CD4-positive, alpha-beta T cell treated with Interferon gamma for 1 hour (primary cell): Measurements from ENCODE around the gene UBE3A.

ENCODE experiments used
- DNase-seq: peaks from one replicate; pipeline ENCODE4 v3.0.0-alpha.2; 2020

The UBE3A gene

GRCh38 chr15:25402342-25402741, 36.5 kb downstream of the UBE3A start:
- DNase-seq = no peak

GRCh38 chr15:25401501-25401900, 37.3 kb downstream of the UBE3A start:
- DNase-seq = no peak

- no peak for DNase-seq
These were observed 41.7 kb downstream of the UBE3A start for GRCh38 chr15:25397100-25397499.

GRCh38 chr15:25394898-25395297, 43.9 kb downstream of the UBE3A start:
- DNase-seq = no peak

GRCh38 chr15:25392806-25393205, 46.0 kb downstream of the UBE3A start:
- DNase-seq = no peak

- DNase-seq = no peak
These were observed 46.7 kb downstream of the UBE3A start for GRCh38 chr15:25391971-25392721.

- DNase-seq = no peak
These were observed 52.8 kb downstream of the UBE3A start for GRCh38 chr15:25385986-25386385.

- no peak for DNase-seq
These were observed 57.2 kb downstream of the UBE3A start for GRCh38 chr15:25381579-25381978.

- DNase-seq = no peak
These were observed 60.3 kb downstream of the UBE3A start for GRCh38 chr15:25378501-25378901.

GRCh38 chr15:25375557-25375956, 63.3 kb downstream of the UBE3A start:
- no peak for DNase-seq

GRCh38 chr15:25374143-25374542, 64.7 kb downstream of the UBE3A start:
- DNase-seq = no peak

- DNase-seq = no peak
These were observed 66.5 kb downstream of the UBE3A start for GRCh38 chr15:25372298-25372697.

GRCh38 chr15:25368850-25369249, 70.0 kb downstream of the UBE3A start:
- DNase-seq = no peak

GRCh38 chr15:25366058-25366457, 72.8 kb downstream of the UBE3A start:
- no peak for DNase-seq

GRCh38 chr15:25362545-25362944, 76.3 kb downstream of the UBE3A start:
- DNase-seq = no peak

- no peak for DNase-seq
These were observed 91.1 kb downstream of the UBE3A start for GRCh38 chr15:25347707-25348106.

- no peak for DNase-seq
These were observed 92.5 kb downstream of the UBE3A start for GRCh38 chr15:25346371-25346770.

GRCh38 chr15:25345943-25346342, 92.9 kb downstream of the UBE3A start:
- DNase-seq = no peak

GRCh38 chr15:25342629-25343028, 96.2 kb downstream of the UBE3A start:
- DNase-seq = no peak

GRCh38 chr15:25339431-25339830, 99.4 kb downstream of the UBE3A start:
- no peak for DNase-seq

GRCh38 chr15:25335279-25335678, 103.5 kb downstream of the UBE3A start:
- no peak for DNase-seq

GRCh38 chr15:25333049-25333448, 105.8 kb downstream of the UBE3A start:
- no peak for DNase-seq

GRCh38 chr15:25332306-25332705, 106.5 kb downstream of the UBE3A start:
- no peak for DNase-seq

- no peak for DNase-seq
These were observed 107.0 kb downstream of the UBE3A start for GRCh38 chr15:25331860-25332259.

GRCh38 chr15:25331404-25331803, 107.4 kb downstream of the UBE3A start:
- DNase-seq = no peak
